HepG2 (cell line): ENCODE measurements around the gene GOLGA3. TPM values are rescaled to one million over a fixed set of nuclear protein-coding genes. Genes with fewer than 3 reads are reported as not detected.

Experiments
- ATAC-seq: fragments of 200-7000 bp; cut with Tn5 transposase; 3 replicates; pipeline ENCODE4 v1.9.1; 2020; ENCODE audit warnings: mild to moderate bottlenecking, moderate library complexity
- BruUV-seq: library from RNA; stranded (reverse); fragments of 400-500 nt; replicated peaks from 2 replicates; lab custom pipeline; 2021; lab: Mats Ljungman, UMichigan
- CTCF ChIA-PET: fragments of 300-600 bp; formaldehyde crosslinking; extraction: SDS; loops from one replicate; lab custom pipeline; 2021; ENCODE audit warnings: low total read pairs, inconsistent platforms, low intra/inter-chr PET ratio; lab: Yijun Ruan, JAX
- POLR2A ChIA-PET: fragments of 350-600 bp; sonication (Branson Sonifier 250); formaldehyde crosslinking; loops from one replicate; lab custom pipeline; 2020; ENCODE audit warnings: antibody characterized with exemption, inconsistent platforms; lab: Yijun Ruan, JAX
- DNase-seq: peaks from one replicate; pipeline ENCODE4 v3.0.0-alpha.2; 2015; ENCODE audit warnings: low spot score
- FAIRE-seq: peaks from 3 replicates; lab custom pipeline; 2011; peaks lifted over from hg19 to GRCh38; lab: Jason Lieb, UNC
- H2AFZ ChIP-seq: one replicate; pipeline ENCODE4 v1.6.1; 2011; ENCODE audit warnings: low read length, inconsistent platforms
- H3K27ac ChIP-seq: fragments of 300-600 bp; 3 replicates; pipeline ENCODE4 v1.8.0; 2011; ENCODE audit warnings: mixed run types, mild to moderate bottlenecking, mixed read lengths, low read length, inconsistent platforms; ENCODE audit not compliant: insufficient read depth; ENCODE audit errors: extremely low read length
- H3K27me3 ChIP-seq, 2 experiments: fragments of 200-600 bp in 1 of 2; 2 replicates in 1 of 2; 3 replicates in 1 of 2; pipeline versions ENCODE4 v1.6.0 to v1.8.0; 2011; ENCODE audit warnings: low read length in 2 of 2, mild to moderate bottlenecking in 2 of 2, moderate library complexity in 2 of 2, inconsistent platforms in 1 of 2; ENCODE audit not compliant: insufficient read depth in 2 of 2, control insufficient read depth in 1 of 2
- H3K36me3 ChIP-seq, 2 experiments: fragments of 200-600 bp in 1 of 2; replicated peaks in 1 of 2; 2 replicates in 1 of 2; 3 replicates in 1 of 2; pipeline versions ENCODE4 v1.5.1 to v1.8.0; 2011; ENCODE audit warnings: low read length in 2 of 2, inconsistent platforms in 1 of 2; ENCODE audit not compliant: insufficient read depth in 2 of 2, control insufficient read depth in 1 of 2
- H3K4me1 ChIP-seq: 2 replicates; pipeline ENCODE4 v1.5.1; 2012; ENCODE audit warnings: low read length, inconsistent platforms; ENCODE audit not compliant: insufficient read depth
- H3K4me2 ChIP-seq: 2 replicates; pipeline ENCODE4 v1.6.0; 2011; ENCODE audit warnings: low read depth, low read length, inconsistent platforms
- H3K4me3 ChIP-seq, 3 experiments: fragments of 200-600 bp in 1 of 3; sonication (generic), shearing (Covaris generic) in 1 of 3; replicated peaks in 1 of 3; 2 replicates each; pipeline ENCODE4 v1.5.1; 2011 to 2016; ENCODE audit warnings: low read length in 3 of 3, inconsistent platforms in 2 of 3, low read depth in 2 of 3, mild to moderate bottlenecking in 2 of 3, control low read depth in 1 of 3, mixed read lengths in 1 of 3; ENCODE audit not compliant: insufficient read depth in 1 of 3
- H3K79me2 ChIP-seq: one replicate; pipeline ENCODE4 v1.6.1; 2011; ENCODE audit warnings: low read length, inconsistent platforms; ENCODE audit not compliant: insufficient read depth
- H3K9ac ChIP-seq: 2 replicates; pipeline ENCODE4 v1.6.0; 2011; ENCODE audit warnings: mild to moderate bottlenecking, low read depth, low read length, inconsistent platforms; ENCODE audit not compliant: insufficient read depth
- H3K9me3 ChIP-seq: 2 replicates; pipeline ENCODE4 v1.5.1; 2012; ENCODE audit warnings: mild to moderate bottlenecking, low read length
- H4K20me1 ChIP-seq: 2 replicates; pipeline ENCODE4 v1.6.0; 2011; ENCODE audit warnings: inconsistent platforms, mild to moderate bottlenecking, low read length, moderate library complexity; ENCODE audit not compliant: insufficient read depth
- CHCHD3 ChIP-seq: sonication (generic); formaldehyde crosslinking; IDR thresholded peaks from 2 replicates; pipeline ENCODE4 v1.8.0; 2022; ENCODE audit warnings: mild to moderate bottlenecking, missing genetic modification reagents, moderate library complexity
- ELF4 ChIP-seq: sonication (generic); formaldehyde crosslinking; IDR thresholded peaks from 2 replicates; pipeline ENCODE4 v1.5.0; 2020; ENCODE audit warnings: missing genetic modification reagents, mild to moderate bottlenecking, moderate library complexity, borderline replicate concordance
- PITX1 ChIP-seq: sonication (generic); formaldehyde crosslinking; IDR thresholded peaks from 2 replicates; pipeline ENCODE4 v1.5.1; 2020; ENCODE audit warnings: mild to moderate bottlenecking, missing genetic modification reagents
- POGZ ChIP-seq: sonication (generic); formaldehyde crosslinking; IDR thresholded peaks from 2 replicates; pipeline ENCODE4 v1.4.0; 2020; ENCODE audit warnings: mild to moderate bottlenecking, missing genetic modification reagents
- PPARG ChIP-seq: conservative IDR thresholded peaks from 2 replicates; pipeline ENCODE4 v1.6.1; 2016; ENCODE audit warnings: missing biosample characterization, missing genetic modification reagents
- RORA ChIP-seq: sonication (generic); formaldehyde crosslinking; IDR thresholded peaks from 2 replicates; pipeline ENCODE4 v1.5.0; 2020; ENCODE audit warnings: mild to moderate bottlenecking, missing genetic modification reagents, moderate library complexity
- SRSF1 ChIP-seq: fragments of 200-400 bp; formaldehyde crosslinking; optimal IDR thresholded peaks from 2 replicates; pipeline ENCODE3; 2017; ENCODE audit warnings: mild to moderate bottlenecking, low read depth, low read length, moderate library complexity
- ZGPAT ChIP-seq: IDR thresholded peaks from 2 replicates; pipeline ENCODE4 v1.6.1; 2016; ENCODE audit warnings: mild to moderate bottlenecking
- ZNF3 ChIP-seq: IDR thresholded peaks from 2 replicates; pipeline ENCODE4 v1.7.0; 2017; ENCODE audit warnings: inconsistent platforms
- ZNF530 ChIP-seq: sonication (generic); formaldehyde crosslinking; IDR thresholded peaks from 2 replicates; pipeline ENCODE4 v1.5.0; 2020; ENCODE audit warnings: low read depth, mild to moderate bottlenecking, missing genetic modification reagents
- ZNF543 ChIP-seq: sonication (generic); formaldehyde crosslinking; IDR thresholded peaks from 2 replicates; pipeline ENCODE4 v1.4.0; 2020; ENCODE audit warnings: mild to moderate bottlenecking, missing genetic modification reagents
- ZNF569 ChIP-seq: sonication (generic); formaldehyde crosslinking; IDR thresholded peaks from 2 replicates; pipeline ENCODE4 v1.5.0; 2020; ENCODE audit warnings: mild to moderate bottlenecking, missing genetic modification reagents, moderate library complexity, borderline replicate concordance
- ZNF672 ChIP-seq: sonication (generic); formaldehyde crosslinking; IDR thresholded peaks from 2 replicates; pipeline ENCODE4 v1.8.1; 2022; ENCODE audit warnings: missing genetic modification reagents
- ZNF773 ChIP-seq: sonication (generic); formaldehyde crosslinking; IDR thresholded peaks from 2 replicates; pipeline ENCODE4 v1.4.0; 2020; ENCODE audit warnings: missing genetic modification reagents, borderline replicate concordance
- WGBS: methylation state at CpG from one replicate; pipeline ENCODE4 v1.1.6; 2017; ENCODE audit warnings: low lambda C conversion rate; 5-methylcytosine and 5-hydroxymethylcytosine counted together
- in situ Hi-C: cut with HindIII; loops from 2 replicates; pipeline ENCODE4 v1.10.0; 2017; ENCODE audit warnings: low pct_unique_long_range_greater_than_20kb; ENCODE audit not compliant: extremely low pct_ligation_motif_present
- intact Hi-C: fragments of 100-400 bp; cut with micrococcal nuclease; formaldehyde crosslinking; loops from one replicate; pipeline ENCODE4 v1.10.0; 2022; ENCODE audit not compliant: unreplicated experiment
- polyA plus RNA-seq, 8 experiments: library from polyadenylated mRNA; depleted of rRNA in 3 of 8; stranded (reverse) in 7 of 8; unstranded in 1 of 8; fragments of >200 nt; fragmentation: Illumina TruSeq in 4 of 8; extraction: Trizol in 4 of 8; gene quantifications; 2 replicates each; pipeline versions ENCODE4 v1.2.1 to v1.2.3, GENCODE V29; 2011 to 2016; ENCODE audit warnings: low read depth in 4 of 8, missing spikeins in 1 of 8, mixed read lengths in 1 of 8; ENCODE audit not compliant: insufficient read depth in 1 of 8
- total RNA-seq, 5 experiments: library from RNA; depleted of rRNA; stranded (reverse); fragments of >200 nt; fragmentation: Illumina TruSeq; extraction: Trizol; gene quantifications; 2 replicates each; pipeline ENCODE4 v1.2.3, GENCODE V29; 2016; ENCODE audit warnings: low read depth in 1 of 5
- TF ChIP-seq, protein P1 (sequence below): sonication (generic); formaldehyde crosslinking; IDR thresholded peaks from 2 replicates; pipeline ENCODE4 v1.8.0; 2023; ENCODE audit warnings: mild to moderate bottlenecking, missing genetic modification reagents
- TF ChIP-seq, protein P2 (sequence below): sonication (generic); formaldehyde crosslinking; conservative IDR thresholded peaks from 2 replicates; pipeline ENCODE4 v1.8.0; 2022; ENCODE audit warnings: missing genetic modification reagents
- TF ChIP-seq, protein P3 (sequence below): sonication (generic); formaldehyde crosslinking; IDR thresholded peaks from 2 replicates; pipeline ENCODE4 v1.4.0; 2020; ENCODE audit warnings: missing genetic modification reagents
- TF ChIP-seq, protein P4 (sequence below): sonication (generic); formaldehyde crosslinking; IDR thresholded peaks from 2 replicates; pipeline ENCODE4 v1.8.1; 2023; ENCODE audit warnings: mild to moderate bottlenecking, missing genetic modification reagents

The GOLGA3 gene
- total and polyA plus RNA-seq, 2 of the 13 experiments (the other 11 are each of a cell fraction or from before 2014, with no cell fraction given): 22.0 to 43.0 TPM

DNA sequence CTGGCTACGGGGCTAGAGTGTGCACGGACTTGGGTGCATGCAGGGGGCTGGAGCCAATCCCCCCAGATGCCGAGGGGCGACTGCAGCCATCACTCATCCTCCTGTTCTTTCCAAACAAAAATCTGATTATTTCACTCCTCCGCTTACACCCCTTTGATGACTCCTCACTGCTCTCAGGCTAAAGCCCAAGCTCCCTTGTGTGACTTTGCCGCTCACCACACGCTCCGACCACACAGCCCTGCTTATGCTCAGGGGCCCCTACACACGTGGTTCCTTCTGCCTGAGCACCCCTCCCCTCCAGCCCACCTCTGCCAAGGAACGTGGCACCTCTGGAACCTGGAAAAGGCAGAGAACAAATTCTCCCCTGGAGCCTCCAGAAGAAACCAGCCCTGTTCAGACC, 45.1 kb upstream of the GOLGA3 start:
- TF ChIP-seq, protein P1, sequence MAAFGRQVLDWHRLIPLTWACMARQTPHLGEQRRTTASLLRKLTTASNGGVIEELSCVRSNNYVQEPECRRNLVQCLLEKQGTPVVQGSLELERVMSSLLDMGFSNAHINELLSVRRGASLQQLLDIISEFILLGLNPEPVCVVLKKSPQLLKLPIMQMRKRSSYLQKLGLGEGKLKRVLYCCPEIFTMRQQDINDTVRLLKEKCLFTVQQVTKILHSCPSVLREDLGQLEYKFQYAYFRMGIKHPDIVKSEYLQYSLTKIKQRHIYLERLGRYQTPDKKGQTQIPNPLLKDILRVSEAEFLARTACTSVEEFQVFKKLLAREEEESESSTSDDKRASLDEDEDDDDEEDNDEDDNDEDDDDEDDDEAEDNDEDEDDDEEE (CRISPR knock-in tag): no peak
- TF ChIP-seq ELF4 (CRISPR knock-in tag) (no peak), ZNF773 (CRISPR knock-in tag) (no peak), RORA (no peak), ZGPAT (CRISPR knock-in tag) (no peak), PITX1 (CRISPR knock-in tag) (no peak), ZNF672 (no peak), CHCHD3 (CRISPR knock-in tag) (no peak), POGZ (no peak), ZNF530 (CRISPR knock-in tag) (no peak), PPARG (CRISPR knock-in tag) (no peak), ZNF569 (CRISPR knock-in tag) (no peak), ZNF3 (CRISPR knock-in tag) (no peak), SRSF1 (no peak), ZNF543 (CRISPR knock-in tag) (no peak)
- TF ChIP-seq, protein P2, sequence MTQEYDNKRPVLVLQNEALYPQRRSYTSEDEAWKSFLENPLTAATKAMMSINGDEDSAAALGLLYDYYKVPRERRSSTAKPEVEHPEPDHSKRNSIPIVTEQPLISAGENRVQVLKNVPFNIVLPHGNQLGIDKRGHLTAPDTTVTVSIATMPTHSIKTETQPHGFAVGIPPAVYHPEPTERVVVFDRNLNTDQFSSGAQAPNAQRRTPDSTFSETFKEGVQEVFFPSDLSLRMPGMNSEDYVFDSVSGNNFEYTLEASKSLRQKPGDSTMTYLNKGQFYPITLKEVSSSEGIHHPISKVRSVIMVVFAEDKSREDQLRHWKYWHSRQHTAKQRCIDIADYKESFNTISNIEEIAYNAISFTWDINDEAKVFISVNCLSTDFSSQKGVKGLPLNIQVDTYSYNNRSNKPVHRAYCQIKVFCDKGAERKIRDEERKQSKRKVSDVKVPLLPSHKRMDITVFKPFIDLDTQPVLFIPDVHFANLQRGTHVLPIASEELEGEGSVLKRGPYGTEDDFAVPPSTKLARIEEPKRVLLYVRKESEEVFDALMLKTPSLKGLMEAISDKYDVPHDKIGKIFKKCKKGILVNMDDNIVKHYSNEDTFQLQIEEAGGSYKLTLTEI: no peak
- TF ChIP-seq, protein P3, sequence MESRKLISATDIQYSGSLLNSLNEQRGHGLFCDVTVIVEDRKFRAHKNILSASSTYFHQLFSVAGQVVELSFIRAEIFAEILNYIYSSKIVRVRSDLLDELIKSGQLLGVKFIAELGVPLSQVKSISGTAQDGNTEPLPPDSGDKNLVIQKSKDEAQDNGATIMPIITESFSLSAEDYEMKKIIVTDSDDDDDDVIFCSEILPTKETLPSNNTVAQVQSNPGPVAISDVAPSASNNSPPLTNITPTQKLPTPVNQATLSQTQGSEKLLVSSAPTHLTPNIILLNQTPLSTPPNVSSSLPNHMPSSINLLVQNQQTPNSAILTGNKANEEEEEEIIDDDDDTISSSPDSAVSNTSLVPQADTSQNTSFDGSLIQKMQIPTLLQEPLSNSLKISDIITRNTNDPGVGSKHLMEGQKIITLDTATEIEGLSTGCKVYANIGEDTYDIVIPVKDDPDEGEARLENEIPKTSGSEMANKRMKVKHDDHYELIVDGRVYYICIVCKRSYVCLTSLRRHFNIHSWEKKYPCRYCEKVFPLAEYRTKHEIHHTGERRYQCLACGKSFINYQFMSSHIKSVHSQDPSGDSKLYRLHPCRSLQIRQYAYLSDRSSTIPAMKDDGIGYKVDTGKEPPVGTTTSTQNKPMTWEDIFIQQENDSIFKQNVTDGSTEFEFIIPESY (CRISPR knock-in tag): no peak
- TF ChIP-seq, protein P4, sequence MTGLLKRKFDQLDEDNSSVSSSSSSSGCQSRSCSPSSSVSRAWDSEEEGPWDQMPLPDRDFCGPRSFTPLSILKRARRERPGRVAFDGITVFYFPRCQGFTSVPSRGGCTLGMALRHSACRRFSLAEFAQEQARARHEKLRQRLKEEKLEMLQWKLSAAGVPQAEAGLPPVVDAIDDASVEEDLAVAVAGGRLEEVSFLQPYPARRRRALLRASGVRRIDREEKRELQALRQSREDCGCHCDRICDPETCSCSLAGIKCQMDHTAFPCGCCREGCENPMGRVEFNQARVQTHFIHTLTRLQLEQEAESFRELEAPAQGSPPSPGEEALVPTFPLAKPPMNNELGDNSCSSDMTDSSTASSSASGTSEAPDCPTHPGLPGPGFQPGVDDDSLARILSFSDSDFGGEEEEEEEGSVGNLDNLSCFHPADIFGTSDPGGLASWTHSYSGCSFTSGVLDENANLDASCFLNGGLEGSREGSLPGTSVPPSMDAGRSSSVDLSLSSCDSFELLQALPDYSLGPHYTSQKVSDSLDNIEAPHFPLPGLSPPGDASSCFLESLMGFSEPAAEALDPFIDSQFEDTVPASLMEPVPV (CRISPR knock-in tag): no peak
- TF ChIP-seq, all 625 proteins: peak for 0
- H3K9ac ChIP-seq: no peak overlapping the region
- no peak overlapping the region for H3K27ac ChIP-seq
- in situ Hi-C loops: no loop called here
- H3K9me3 ChIP-seq: no peaks in the 10 kb centered on the region
- H3K27me3 ChIP-seq: no peaks in the 10 kb centered on the region
- no peak overlapping the region for H2AFZ ChIP-seq
- no peaks in the 10 kb centered on the region for H4K20me1 ChIP-seq
- ATAC-seq (no peak), FAIRE-seq (no peak), DNase-seq (no peak)
- H3K79me2 ChIP-seq: no peaks in the 10 kb centered on the region
- H3K4me3 ChIP-seq: no peak overlapping the region
- H3K36me3 ChIP-seq: peaks cover 19 to 31% of the 10 kb centered on the region in 2 experiments; a peak in 4 of 5 replicates
- intact Hi-C loops: no loop called here
- POLR2A ChIA-PET: no interaction called here
- H3K4me2 ChIP-seq: no peak overlapping the region
- H3K4me1 ChIP-seq: no peaks in the 10 kb centered on the region
- 98% methylated on average over 10 of the region's 10 CpGs for WGBS
- CTCF ChIA-PET: no interaction called here
- BruUV-seq: no TSS peak
